Endothelial cell of umbilical vein (primary cell): Measurements from ENCODE around the gene DCDC1. TPM values are rescaled to one million over a fixed set of nuclear protein-coding genes. Genes with fewer than 3 reads are reported as not detected.

Experiments
- BruUV-seq: library from RNA; stranded (reverse); fragments of 400-500 nt; replicated peaks from 2 replicates; lab custom pipeline; 2021; lab: Mats Ljungman, UMichigan
- CTCF ChIA-PET: fragments of 300-600, 350-600 bp; sonication (Branson Sonifier 250); formaldehyde crosslinking; loops from one replicate; lab custom pipeline; 2021; ENCODE audit warnings: antibody characterized with exemption, inconsistent platforms; lab: Charles Lee
- POLR2A ChIA-PET: fragments of 300-600, 350-600 bp; sonication (Branson Sonifier 250); formaldehyde crosslinking; loops from one replicate; lab custom pipeline; 2021; ENCODE audit warnings: antibody characterized with exemption, inconsistent platforms; lab: Charles Lee
- DNase-seq: peaks from one replicate; pipeline ENCODE4 v3.0.0-alpha.2; 2011; ENCODE audit warnings: low read depth, low spot score
- FAIRE-seq: peaks from 2 replicates; lab custom pipeline; 2011; peaks lifted over from hg19 to GRCh38; lab: Jason Lieb, UNC
- H2AFZ ChIP-seq: 2 replicates; pipeline ENCODE4 v1.6.0; 2012; ENCODE audit warnings: low read depth, low read length, control low read depth, inconsistent platforms
- H3K27ac ChIP-seq: 2 replicates; pipeline ENCODE4 v1.5.1; 2011; ENCODE audit warnings: low read depth, mild to moderate bottlenecking, control low read depth, low read length, moderate library complexity; ENCODE audit not compliant: insufficient read depth
- H3K27me3 ChIP-seq, 2 experiments: 2 replicates each; pipeline versions ENCODE4 v1.6.0 to v1.6.1; 2011; ENCODE audit warnings: low read length in 2 of 2, mixed read lengths in 1 of 2; ENCODE audit not compliant: control insufficient read depth in 2 of 2, insufficient read depth in 2 of 2
- H3K36me3 ChIP-seq, 2 experiments: 2 replicates in 1 of 2; 3 replicates in 1 of 2; pipeline ENCODE4 v1.5.1; 2011; ENCODE audit warnings: low read length in 2 of 2, mild to moderate bottlenecking in 1 of 2, moderate library complexity in 1 of 2; ENCODE audit not compliant: control insufficient read depth in 2 of 2, insufficient read depth in 2 of 2; ENCODE audit errors: extremely low read depth in 1 of 2
- H3K4me1 ChIP-seq: 3 replicates; pipeline ENCODE4 v1.5.1; 2011; ENCODE audit warnings: mild to moderate bottlenecking, low read length; ENCODE audit not compliant: control insufficient read depth, insufficient read depth; ENCODE audit errors: extremely low read depth
- H3K4me2 ChIP-seq: 2 replicates; pipeline ENCODE4 v1.6.1; 2011; ENCODE audit warnings: low read length, control low read depth, mixed read lengths; ENCODE audit not compliant: insufficient read depth
- H3K4me3 ChIP-seq, 3 experiments: fragments of 200-600 bp in 1 of 3; sonication (generic), shearing (Covaris generic) in 1 of 3; replicated peaks in 1 of 3; 2 replicates each; pipeline ENCODE4 v1.5.1; 2011 to 2016; ENCODE audit warnings: control low read depth in 3 of 3, low read length in 3 of 3, mild to moderate bottlenecking in 2 of 3, inconsistent platforms in 1 of 3, low read depth in 1 of 3, moderate library complexity in 1 of 3; ENCODE audit not compliant: insufficient read depth in 1 of 3
- H3K79me2 ChIP-seq: 2 replicates; pipeline ENCODE4 v1.6.0; 2012; ENCODE audit warnings: low read length, inconsistent platforms; ENCODE audit not compliant: control insufficient read depth, insufficient read depth
- H3K9ac ChIP-seq: replicated peaks from 2 replicates; pipeline ENCODE3; 2011; ENCODE audit warnings: low read length, control low read depth; ENCODE audit not compliant: insufficient read depth; ENCODE audit errors: extremely low read depth
- H3K9me1 ChIP-seq: replicated peaks from 3 replicates; pipeline ENCODE4 v1.6.0; 2011; ENCODE audit warnings: mild to moderate bottlenecking, low read length; ENCODE audit not compliant: control insufficient read depth, insufficient read depth; ENCODE audit errors: extremely low read depth
- H3K9me3 ChIP-seq: replicated peaks from 2 replicates; pipeline ENCODE4 v1.5.1; 2012; ENCODE audit warnings: low read length, inconsistent platforms; ENCODE audit not compliant: control insufficient read depth, insufficient read depth
- H4K20me1 ChIP-seq: replicated peaks from 2 replicates; pipeline ENCODE3; 2011; ENCODE audit warnings: mild to moderate bottlenecking, low read length; ENCODE audit not compliant: control insufficient read depth, insufficient read depth; ENCODE audit errors: extremely low read depth
- CTCF ChIP-seq, 2 donors: IDR thresholded peaks; 1 replicate in 1 of 2; 2 replicates in 1 of 2; pipeline ENCODE4 v1.5.1; 2011; ENCODE audit warnings: low read length in 2 of 2, mild to moderate bottlenecking in 2 of 2, moderate library complexity in 2 of 2, control low read depth in 1 of 2, inconsistent platforms in 1 of 2, low read depth in 1 of 2; ENCODE audit not compliant: insufficient read depth in 1 of 2; ENCODE audit errors: extremely low read depth in 1 of 2
- EZH2 ChIP-seq: IDR thresholded peaks from 2 replicates; pipeline ENCODE4 v1.6.1; 2012; ENCODE audit warnings: borderline replicate concordance, low read depth, mild to moderate bottlenecking, moderate library complexity, low read length, inconsistent platforms; ENCODE audit not compliant: severe bottlenecking
- FOS ChIP-seq: IDR thresholded peaks from 2 replicates; pipeline ENCODE4 v1.6.1; 2011; ENCODE audit warnings: mild to moderate bottlenecking, low read length, moderate library complexity, borderline replicate concordance; ENCODE audit not compliant: insufficient read depth
- GATA2 ChIP-seq: IDR thresholded peaks from 2 replicates; pipeline ENCODE4 v1.7.0; 2011; ENCODE audit warnings: low read depth, mild to moderate bottlenecking, moderate library complexity, mixed read lengths, low read length; ENCODE audit not compliant: insufficient read length, insufficient read depth
- JUN ChIP-seq: IDR thresholded peaks from 2 replicates; pipeline ENCODE4 v1.6.1; 2011; ENCODE audit warnings: borderline replicate concordance, low read depth; ENCODE audit not compliant: insufficient read length, insufficient read depth
- MAX ChIP-seq: IDR thresholded peaks from 2 replicates; pipeline ENCODE4 v1.6.1; 2011; ENCODE audit not compliant: insufficient read depth, insufficient read length
- MYC ChIP-seq: IDR thresholded peaks from one replicate; pipeline ENCODE4 v1.6.1; 2011; ENCODE audit warnings: mild to moderate bottlenecking, low read depth, low read length
- POLR2A ChIP-seq: IDR thresholded peaks from 2 replicates; pipeline ENCODE4 v1.6.1; 2012; ENCODE audit warnings: low read depth, mild to moderate bottlenecking, control low read depth, low read length
- POLR2AphosphoS5 ChIP-seq: IDR thresholded peaks from 2 replicates; pipeline ENCODE4 v1.6.1; 2012; ENCODE audit warnings: low read depth, mild to moderate bottlenecking, control low read depth, low read length, moderate library complexity; ENCODE audit not compliant: insufficient read depth
- dilution Hi-C: fragments of 300-500 bp; cut with MboI; formaldehyde crosslinking; loops from one replicate; pipeline ENCODE4 v1.15.0; 2019; ENCODE audit warnings: low sequenced_read_pairs; ENCODE audit not compliant: extremely low pct_ligation_motif_present
- intact Hi-C: fragments of 100-400 bp; cut with micrococcal nuclease; formaldehyde crosslinking; loops from one replicate; pipeline ENCODE4 v1.10.0; 2022
- polyA plus RNA-seq, 4 experiments: library from polyadenylated mRNA; depleted of rRNA in 3 of 4; stranded (reverse) in 3 of 4; unstranded in 1 of 4; fragments of >200 nt; gene quantifications; 2 replicates each; pipeline versions ENCODE4 v1.2.1 to v1.2.3, GENCODE V29; 2011 to 2012; ENCODE audit warnings: missing spikeins in 1 of 4
- total RNA-seq: library from RNA; stranded (reverse); gene quantifications from 2 replicates; pipeline ENCODE4 v1.2.3, GENCODE V29; 2021

Gene DCDC1
- total and polyA plus RNA-seq, 2 donors (not counting 3 experiments of a cell fraction or from before 2014, with no cell fraction given), result 0.04 TPM; not detected in 1

GRCh38 chr11:31236143-31236542 lies 133.4 kb downstream of the DCDC1 start:
- H3K9me1 ChIP-seq, result no peaks in the 10 kb centered on the region
- BruUV-seq, result no TSS peak
- H3K79me2 ChIP-seq, result no peaks in the 10 kb centered on the region
- POLR2A ChIA-PET, result no interaction called here
- CTCF ChIA-PET, result interaction anchor here (0.8 to 7.4 kb wide), 7 partner anchors 8 to 1061 kb away, joined by 3 to 81 read pairs (median 5); no protein-coding TSS in a partner anchor
- no peak overlapping the region for H3K27ac ChIP-seq
- H3K27me3 ChIP-seq, result no peaks in the 10 kb centered on the region
- no peak for FAIRE-seq
- TF ChIP-seq POLR2A, result no peak
- TF ChIP-seq POLR2AphosphoS5, result no peak
- TF ChIP-seq EZH2, result no peak
- no peak for TF ChIP-seq MAX
- TF ChIP-seq CTCF (IDR thresholded peaks at IDR 0.05; ENCODE audit: extremely low read depth in 1 of 2, insufficient read depth in 1 of 2, low read depth in 1 of 2, low read length in 2 of 2), result no peak
- TF ChIP-seq MYC, result no peak
- TF ChIP-seq GATA2, result no peak
- no peak for TF ChIP-seq JUN
- TF ChIP-seq FOS, result no peak
- no peaks in the 10 kb centered on the region for H3K36me3 ChIP-seq
- H3K4me2 ChIP-seq, result no peak overlapping the region
- intact Hi-C loops (loop anchor here (5.0 kb wide), 1 partner anchor 771 kb away; no protein-coding TSS in a partner anchor), dilution Hi-C loops (no loop called here)
- H3K4me1 ChIP-seq, result no peaks in the 10 kb centered on the region
- H4K20me1 ChIP-seq, result no peaks in the 10 kb centered on the region
- peak; percentile 14 for DNase-seq
- no peaks in the 10 kb centered on the region for H3K9me3 ChIP-seq
- no peak overlapping the region for H3K9ac ChIP-seq
- H3K4me3 ChIP-seq, result no peak overlapping the region
- H2AFZ ChIP-seq, result no peak overlapping the region
